K562 (cell line): ENCODE measurements around the gene SLX4IP. TPM values are rescaled to one million over a fixed set of nuclear protein-coding genes. Genes with fewer than 3 reads are reported as not detected.

Source experiments
- ARID3A ChIP-seq: IDR thresholded peaks from 2 replicates; pipeline ENCODE4 v1.6.1; 2012; ENCODE audit warnings: low read depth, low read length, improper control_type of control experiment, borderline replicate concordance
- BACH1 ChIP-seq: fragments of 200-800 bp; sonication (Bioruptor generic); IDR thresholded peaks from 2 replicates; pipeline ENCODE4 v1.6.1; 2016; ENCODE audit warnings: missing genetic modification characterization, missing compliant biosample characterization
- BRD4 ChIP-seq: fragments of 200-600 bp; sonication (generic); IDR thresholded peaks from 2 replicates; pipeline ENCODE4 v1.6.1; 2017; ENCODE audit warnings: inconsistent platforms
- DIDO1 ChIP-seq: fragments of 450-650 bp; IDR thresholded peaks from 2 replicates; pipeline ENCODE4 v1.6.1; 2016; ENCODE audit warnings: low read depth, missing biosample characterization, missing genetic modification characterization
- ELK3 ChIP-seq: fragments of 450-650 bp; formaldehyde crosslinking; IDR thresholded peaks from 2 replicates; pipeline ENCODE4 v1.4.0; 2020; ENCODE audit warnings: mild to moderate bottlenecking
- HCFC1 ChIP-seq: IDR thresholded peaks from 2 replicates; pipeline ENCODE4 v1.6.1; 2012; ENCODE audit warnings: low read depth, low read length, improper control_type of control experiment
- HEY1 ChIP-seq: fragments of 250-450 bp; sonication (Bioruptor Pico); IDR thresholded peaks from 2 replicates; pipeline ENCODE4 v1.5.0; 2020; ENCODE audit warnings: mild to moderate bottlenecking, moderate library complexity, borderline replicate concordance
- IRF9 ChIP-seq: fragments of 450-650 bp; IDR thresholded peaks from 2 replicates; pipeline ENCODE4 v1.6.1; 2016; ENCODE audit warnings: missing biosample characterization, missing genetic modification characterization
- THAP12 ChIP-seq: fragments of 250-450 bp; sonication (Bioruptor Pico); IDR thresholded peaks from 2 replicates; pipeline ENCODE4 v1.9.0; 2021; ENCODE audit warnings: mild to moderate bottlenecking, inconsistent platforms
- TRIM25 ChIP-seq: fragments of 450-650 bp; IDR thresholded peaks from 2 replicates; pipeline ENCODE4 v1.7.0; 2016; ENCODE audit warnings: borderline replicate concordance
- UBTF ChIP-seq, 2 experiments: IDR thresholded peaks; 2 replicates each; pipeline ENCODE4 v1.6.1; 2012; ENCODE audit warnings: improper control_type of control experiment in 2 of 2, low read depth in 2 of 2, low read length in 2 of 2, borderline replicate concordance in 1 of 2
- YY1 ChIP-seq, 3 experiments: IDR thresholded peaks; 2 replicates each; pipeline ENCODE4 v1.6.1; 2011; ENCODE audit warnings: low read length in 2 of 3, mild to moderate bottlenecking in 2 of 3, moderate library complexity in 2 of 3, borderline replicate concordance in 1 of 3, control low read depth in 1 of 3, low read depth in 1 of 3; ENCODE audit not compliant: insufficient read depth in 3 of 3, insufficient replicate concordance in 2 of 3, control insufficient read depth in 1 of 3, insufficient read length in 1 of 3; ENCODE audit errors: extremely low read depth in 1 of 3
- ZFP30 ChIP-seq: fragments of 250-450 bp; sonication (Bioruptor Pico); IDR thresholded peaks from 2 replicates; pipeline ENCODE4 v1.8.0; 2022; ENCODE audit warnings: moderate library complexity, mild to moderate bottlenecking, inconsistent platforms, borderline replicate concordance
- ZNF134 ChIP-seq: fragments of 250-450 bp; sonication (Bioruptor Pico); conservative IDR thresholded peaks from 2 replicates; pipeline ENCODE4 v1.4.0; 2020
- ZNF354B ChIP-seq: fragments of 250-450 bp; sonication (Bioruptor Pico); IDR thresholded peaks from 2 replicates; pipeline ENCODE4 v1.4.0; 2020
- polyA plus RNA-seq, 8 experiments: library from polyadenylated mRNA; depleted of rRNA in 4 of 8; stranded (reverse) in 5 of 8; unstranded in 3 of 8; fragments of >200 nt; fragmentation: Nextera tagmentation in 2 of 8; fragmentation: Illumina TruSeq in 1 of 8; extraction: Ambion mirVana in 2 of 8; extraction: Trizol in 1 of 8; gene quantifications; 2 replicates each; pipeline versions ENCODE4 v1.2.1 to v1.2.3, GENCODE V29; 2011 to 2014; ENCODE audit warnings: inconsistent platforms in 1 of 8, missing spikeins in 1 of 8
- total RNA-seq, 7 experiments: library from RNA; depleted of rRNA in 6 of 7; stranded (reverse); fragments of >200 nt in 6 of 7; fragmentation: Illumina TruSeq in 2 of 7; extraction: Trizol in 2 of 7; gene quantifications; 2 replicates each; pipeline versions ENCODE4 v1.2.1 to v1.2.3, GENCODE V29; 2011 to 2021; ENCODE audit warnings: low replicate concordance in 1 of 7

The SLX4IP gene
- total and polyA plus RNA-seq, 9 of the 15 experiments (the other 6 are each of a cell fraction or from before 2014, with no cell fraction given) = 1.5 to 5.9 (median 3.5) TPM

GRCh38 chr20:10511509-10512251 lies 76.6 kb downstream of the SLX4IP start (continued):
- TF ChIP-seq THAP12 (CRISPR knock-in tag) = no peak
- TF ChIP-seq ELK3 (CRISPR knock-in tag) = no peak
- TF ChIP-seq YY1 (IDR thresholded peaks at IDR 0.05; ENCODE audit: borderline replicate concordance in 1 of 3, control insufficient read depth in 1 of 3, extremely low read depth in 1 of 3, insufficient read depth in 3 of 3, insufficient read length in 1 of 3, insufficient replicate concordance in 2 of 3, low read depth in 1 of 3, low read length in 2 of 3) = no peak
- no peak for TF ChIP-seq HCFC1
- no peak for TF ChIP-seq TRIM25
- no peak for TF ChIP-seq ZFP30 (CRISPR knock-in tag)
- TF ChIP-seq ARID3A = no peak
- TF ChIP-seq ZNF354B (CRISPR knock-in tag) = no peak
- no peak for TF ChIP-seq IRF9
- no peak for TF ChIP-seq DIDO1 (tag)
- no peak for TF ChIP-seq ZNF134
- no peak for TF ChIP-seq UBTF (IDR thresholded peaks at IDR 0.05; ENCODE audit: borderline replicate concordance in 1 of 2, low read depth in 2 of 2, low read length in 2 of 2)
- no peak for TF ChIP-seq HEY1 (CRISPR knock-in tag)
- TF ChIP-seq BRD4 = no peak
- TF ChIP-seq BACH1 (tag) = peak; percentile 98
